ENCODE results near the gene KCP.

The KCP gene

DNA sequence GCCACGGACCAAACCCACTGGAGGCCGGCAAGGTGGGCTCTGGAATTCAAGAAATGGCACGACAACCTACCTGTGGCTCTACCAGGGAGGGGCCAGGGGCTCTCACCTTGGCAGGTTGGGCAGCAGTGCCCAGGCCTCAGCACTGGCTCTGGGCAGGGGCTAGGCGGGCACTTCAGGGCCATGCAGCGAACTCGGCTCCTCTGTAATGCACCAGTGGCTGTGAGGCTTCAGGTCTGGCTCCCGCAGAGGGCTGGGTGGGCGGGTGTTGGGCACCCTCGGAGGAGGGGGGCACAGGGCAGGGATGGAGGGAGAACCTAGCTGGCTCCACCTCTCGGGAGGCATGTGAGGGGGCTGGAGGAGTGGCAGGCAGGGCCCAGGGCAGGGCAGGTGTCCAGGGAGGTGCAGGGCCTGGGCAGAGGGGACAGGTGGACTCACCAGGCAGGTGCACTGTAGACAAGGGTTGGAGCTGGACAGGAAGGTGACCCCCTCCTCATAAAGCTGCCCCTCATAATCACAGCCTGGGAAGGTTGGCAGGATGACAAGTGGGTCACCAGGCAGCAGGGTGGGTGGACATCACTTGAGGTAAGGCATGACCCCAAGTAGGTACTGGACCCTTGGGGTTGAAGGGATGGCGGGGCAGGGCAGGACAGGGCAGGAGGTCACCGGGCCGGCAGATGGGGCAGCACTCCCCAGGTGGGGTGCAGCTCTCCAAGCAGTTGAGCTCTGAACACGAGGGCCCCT is 6.7 kb downstream of the KCP start:
- Histone ChIP-seq H3K36me3 (replicated peaks; ENCODE audit: insufficient read depth, low read length) (no peaks in the 10 kb centered on the region), H3F3A (ENCODE audit: insufficient read depth, low read length) (no peaks in the 10 kb centered on the region), H2AFZ (ENCODE audit: low read length) (peak overlapping the region; percentile 89), H3K79me2 (ENCODE audit: low read length) (no peaks in the 10 kb centered on the region), H3K9ac (ENCODE audit: low read length) (no peak overlapping the region; the same call in 1 of the 2 replicates), H3K4me2 (ENCODE audit: low read depth, low read length) (peak overlapping the region; percentile 64; the same call in 1 of the 2 replicates), H3K9me2 (replicated peaks; ENCODE audit: insufficient read depth, low read length) (no peaks in the 10 kb centered on the region), H3K27me3 (replicated peaks; ENCODE audit: insufficient read depth, low read length) (no peaks in the 10 kb centered on the region), H3K9me3 (replicated peaks; ENCODE audit: insufficient read depth, low read length) (no peaks in the 10 kb centered on the region), H3K4me3 (ENCODE audit: low read length) (no peak overlapping the region), H4K20me1 (ENCODE audit: insufficient read depth, low read length) (no peaks in the 10 kb centered on the region), H3K27ac (ENCODE audit: low read length) (no peak overlapping the region), H3K4me1 (ENCODE audit: low read length) (0 out of 2 replicates have a peak, but pooled peaks cover 5% of the 10 kb centered on the region)
- no peak for DNase-seq
- TF ChIP-seq, protein P1, sequence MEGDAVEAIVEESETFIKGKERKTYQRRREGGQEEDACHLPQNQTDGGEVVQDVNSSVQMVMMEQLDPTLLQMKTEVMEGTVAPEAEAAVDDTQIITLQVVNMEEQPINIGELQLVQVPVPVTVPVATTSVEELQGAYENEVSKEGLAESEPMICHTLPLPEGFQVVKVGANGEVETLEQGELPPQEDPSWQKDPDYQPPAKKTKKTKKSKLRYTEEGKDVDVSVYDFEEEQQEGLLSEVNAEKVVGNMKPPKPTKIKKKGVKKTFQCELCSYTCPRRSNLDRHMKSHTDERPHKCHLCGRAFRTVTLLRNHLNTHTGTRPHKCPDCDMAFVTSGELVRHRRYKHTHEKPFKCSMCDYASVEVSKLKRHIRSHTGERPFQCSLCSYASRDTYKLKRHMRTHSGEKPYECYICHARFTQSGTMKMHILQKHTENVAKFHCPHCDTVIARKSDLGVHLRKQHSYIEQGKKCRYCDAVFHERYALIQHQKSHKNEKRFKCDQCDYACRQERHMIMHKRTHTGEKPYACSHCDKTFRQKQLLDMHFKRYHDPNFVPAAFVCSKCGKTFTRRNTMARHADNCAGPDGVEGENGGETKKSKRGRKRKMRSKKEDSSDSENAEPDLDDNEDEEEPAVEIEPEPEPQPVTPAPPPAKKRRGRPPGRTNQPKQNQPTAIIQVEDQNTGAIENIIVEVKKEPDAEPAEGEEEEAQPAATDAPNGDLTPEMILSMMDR (IDR thresholded peaks at IDR 0.05; ENCODE audit: low read length): no peak

DNA sequence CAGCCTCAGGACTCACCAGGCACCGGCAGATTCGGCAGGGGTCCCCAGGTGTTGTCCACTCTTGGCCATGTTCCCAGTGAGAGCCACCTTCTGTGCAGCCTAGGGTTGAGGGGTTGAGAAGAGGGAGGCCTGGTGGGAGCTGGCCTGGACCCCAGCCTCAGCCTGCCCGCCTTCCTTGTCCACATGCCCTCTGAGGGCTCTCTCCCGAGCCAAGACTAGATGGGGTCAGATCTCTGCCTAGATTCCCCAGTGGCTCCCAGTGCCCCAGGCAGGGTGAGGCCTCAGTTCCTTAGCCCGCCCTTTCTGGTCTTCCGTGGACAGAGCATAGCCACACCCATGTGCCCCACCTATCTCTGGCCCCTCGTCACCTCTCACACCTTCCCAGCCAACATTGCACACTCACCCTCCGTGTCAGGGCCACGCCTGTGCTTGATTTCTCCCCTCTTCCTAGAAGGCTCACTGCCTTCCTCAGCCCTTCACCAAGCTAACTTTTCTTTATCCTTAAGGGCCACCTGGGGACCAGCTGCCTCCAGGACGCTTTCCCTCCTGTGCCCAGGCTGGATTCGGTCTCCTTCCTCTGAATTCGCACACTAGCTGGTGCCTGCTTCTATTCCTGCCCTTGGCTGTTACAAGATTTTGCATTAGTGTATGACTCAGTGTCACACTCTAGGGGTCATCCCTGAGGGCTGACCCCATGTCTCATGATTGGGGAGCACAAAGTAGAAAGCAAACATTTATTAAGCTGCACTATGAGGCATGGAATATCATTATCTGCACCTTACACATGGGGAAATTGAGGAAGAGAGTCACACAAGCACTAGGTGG is 7.5 kb downstream of the KCP start:
- Histone ChIP-seq H2AFZ (ENCODE audit: low read length) (no peak overlapping the region), H4K20me1 (ENCODE audit: insufficient read depth, low read length) (no peaks in the 10 kb centered on the region), H3K9me3 (replicated peaks; ENCODE audit: insufficient read depth, low read length) (no peaks in the 10 kb centered on the region), H3K36me3 (replicated peaks; ENCODE audit: insufficient read depth, low read length) (no peaks in the 10 kb centered on the region), H3K9ac (ENCODE audit: low read length) (no peak overlapping the region), H3K79me2 (ENCODE audit: low read length) (no peaks in the 10 kb centered on the region), H3K9me2 (replicated peaks; ENCODE audit: insufficient read depth, low read length) (no peaks in the 10 kb centered on the region), H3K4me2 (ENCODE audit: low read depth, low read length) (no peak overlapping the region), H3K4me3 (ENCODE audit: low read length) (no peak overlapping the region), H3K4me1 (ENCODE audit: low read length) (0 out of 2 replicates have a peak, but pooled peaks cover 5% of the 10 kb centered on the region), H3K27ac (ENCODE audit: low read length) (no peak overlapping the region), H3F3A (ENCODE audit: insufficient read depth, low read length) (no peaks in the 10 kb centered on the region), H3K27me3 (replicated peaks; ENCODE audit: insufficient read depth, low read length) (no peaks in the 10 kb centered on the region)
- TF ChIP-seq, protein P1 (IDR thresholded peaks at IDR 0.05; ENCODE audit: low read length): no peak
- no peak for TF ChIP-seq EZH2phosphoT487 (IDR thresholded peaks at IDR 0.05; ENCODE audit: low read length)
- DNase-seq: no peak

DNA sequence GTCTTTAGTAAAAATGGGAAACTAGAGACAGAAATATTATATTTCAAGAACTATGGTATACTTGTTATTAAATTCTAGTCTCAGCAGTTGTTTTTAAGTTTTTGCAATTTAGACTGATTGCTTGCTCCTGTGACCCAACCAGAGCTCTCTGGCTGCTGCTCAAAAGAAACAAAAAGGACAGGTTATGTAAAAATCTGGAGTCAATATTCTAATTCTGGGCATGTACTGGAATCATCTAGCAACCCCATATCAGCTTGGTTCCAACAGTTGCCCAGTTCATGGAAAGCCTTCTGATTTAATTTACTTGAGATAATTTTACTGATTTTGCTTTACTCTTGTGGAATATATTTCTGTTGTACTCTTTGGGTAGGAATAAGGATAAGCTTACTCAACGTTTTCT is 10.3 kb downstream of the KCP start:
- no peak overlapping the region for H3K4me2 ChIP-seq (ENCODE audit: low read depth, low read length)
- H3K79me2 ChIP-seq (ENCODE audit: low read length): no peaks in the 10 kb centered on the region
- no peak overlapping the region for H3K4me3 ChIP-seq (ENCODE audit: low read length)
- H3K36me3 ChIP-seq (replicated peaks; ENCODE audit: insufficient read depth, low read length): no peaks in the 10 kb centered on the region
- no peak overlapping the region for H3K9ac ChIP-seq (ENCODE audit: low read length)
- TF ChIP-seq EZH2 (optimal IDR thresholded peaks at IDR 0.05; ENCODE audit: low read depth, low read length): no peak
- TF ChIP-seq EZH2phosphoT487 (IDR thresholded peaks at IDR 0.05; ENCODE audit: low read length): no peak
- TF ChIP-seq, protein P1 (IDR thresholded peaks at IDR 0.05; ENCODE audit: low read length): no peak
- H3K27me3 ChIP-seq (replicated peaks; ENCODE audit: insufficient read depth, low read length): no peaks in the 10 kb centered on the region
- no peaks in the 10 kb centered on the region for H3F3A ChIP-seq (ENCODE audit: insufficient read depth, low read length)
- no peak for DNase-seq
- H3K27ac ChIP-seq (ENCODE audit: low read length): no peak overlapping the region
- H3K4me1 ChIP-seq (ENCODE audit: low read length): 0 out of 2 replicates have a peak, but pooled peaks cover 5% of the 10 kb centered on the region
- no peaks in the 10 kb centered on the region for H3K9me2 ChIP-seq (replicated peaks; ENCODE audit: insufficient read depth, low read length)
- H4K20me1 ChIP-seq (ENCODE audit: insufficient read depth, low read length): no peaks in the 10 kb centered on the region
- H2AFZ ChIP-seq (ENCODE audit: low read length): no peak overlapping the region
- H3K9me3 ChIP-seq (replicated peaks; ENCODE audit: insufficient read depth, low read length): no peaks in the 10 kb centered on the region

All from MM.1S (cell line).